HCT116 (cell line): Measurements from ENCODE around the gene LRRC32. TPM values are rescaled to one million over a fixed set of nuclear protein-coding genes. Genes with fewer than 3 reads are reported as not detected.

Source experiments
- ATAC-seq: fragments of 200-7000 bp; cut with Tn5 transposase; 2 replicates; pipeline ENCODE4 v1.9.1; 2020; ENCODE audit warnings: mild to moderate bottlenecking, moderate library complexity
- BruUV-seq: library from RNA; stranded (reverse); fragments of 400-500 nt; replicated peaks from 2 replicates; lab custom pipeline; 2021; lab: Mats Ljungman, UMichigan
- CTCF ChIA-PET: fragments of 300-600 bp; sonication (Branson Sonifier 250); formaldehyde crosslinking; loops from one replicate; lab custom pipeline; 2021; ENCODE audit warnings: antibody characterized with exemption; lab: Charles Lee
- POLR2A ChIA-PET: fragments of 300-600, 350-600 bp; sonication (Branson Sonifier 250); formaldehyde crosslinking; loops from one replicate; lab custom pipeline; 2021; ENCODE audit warnings: antibody characterized with exemption; lab: Charles Lee
- RAD21 ChIA-PET, 2 experiments: fragments of 300-600 bp; sonication (Branson Sonifier 250); formaldehyde crosslinking; loops; one replicate each; lab custom pipeline; 2023; ENCODE audit warnings: low total read pairs in 2 of 2; ENCODE audit not compliant: uncharacterized antibody in 2 of 2, unreplicated experiment in 2 of 2, low non-redundant PET in 1 of 2; lab: Charles Lee
- DNase-seq: peaks from one replicate; pipeline ENCODE4 v3.0.0-alpha.2; 2010; ENCODE audit warnings: low read depth, low spot score
- H2AFZ ChIP-seq: fragments of 200-600 bp; shearing (Covaris generic), sonication (generic); 2 replicates; pipeline ENCODE4 v1.6.1; 2017; ENCODE audit warnings: low read depth, mixed run types, mixed read lengths, antibody characterized with exemption, low read length; ENCODE audit not compliant: poor library complexity, severe bottlenecking
- H3K27ac ChIP-seq: 2 replicates; pipeline ENCODE4 v1.5.1; 2012; ENCODE audit warnings: low read depth, low read length
- H3K27me3 ChIP-seq: fragments of 200-600 bp; sonication (generic); 2 replicates; pipeline ENCODE4 v1.6.1; 2016; ENCODE audit warnings: mixed run types, low read length, mixed read lengths; ENCODE audit not compliant: insufficient read depth
- H3K36me3 ChIP-seq, 2 experiments: fragments of 200-500 bp in 1 of 2; fragments of 200-600 bp in 1 of 2; sonication (Bioruptor generic) in 1 of 2; sonication (generic) in 1 of 2; 2 replicates each; pipeline versions ENCODE4 v1.5.1 to v1.6.1; 2014 to 2016; ENCODE audit warnings: low read length in 2 of 2, inconsistent platforms in 1 of 2, mixed read lengths in 1 of 2, mixed run types in 1 of 2; ENCODE audit not compliant: insufficient read depth in 2 of 2, control insufficient read depth in 1 of 2
- H3K4me1 ChIP-seq, 2 experiments: fragments of 200-600 bp in 1 of 2; sonication (generic) in 1 of 2; 2 replicates each; pipeline versions ENCODE4 v1.5.1 to v1.6.1; 2012 to 2017; ENCODE audit warnings: low read length in 2 of 2, inconsistent platforms in 1 of 2, mild to moderate bottlenecking in 1 of 2, mixed read lengths in 1 of 2, mixed run types in 1 of 2, moderate library complexity in 1 of 2; ENCODE audit not compliant: insufficient read depth in 2 of 2, control insufficient read depth in 1 of 2
- H3K4me2 ChIP-seq: fragments of 200-600 bp; sonication (generic); 2 replicates; pipeline ENCODE4 v1.6.1; 2017; ENCODE audit warnings: mixed run types, low read length, mixed read lengths
- H3K4me3 ChIP-seq, 2 experiments: fragments of 200-600 bp in 1 of 2; sonication (generic) in 1 of 2; replicated peaks in 1 of 2; 2 replicates each; pipeline ENCODE4 v1.5.1; 2011 to 2016; ENCODE audit warnings: low read length in 2 of 2, control low read depth in 1 of 2, low read depth in 1 of 2, mild to moderate bottlenecking in 1 of 2, mixed read lengths in 1 of 2, mixed run types in 1 of 2
- H3K79me2 ChIP-seq: fragments of 200-600 bp; sonication (generic); 2 replicates; pipeline ENCODE4 v1.6.1; 2017; ENCODE audit warnings: mild to moderate bottlenecking, mixed run types, low read length, moderate library complexity, mixed read lengths; ENCODE audit not compliant: insufficient read depth
- H3K9ac ChIP-seq: fragments of 200-600 bp; sonication (generic); 2 replicates; pipeline ENCODE4 v1.6.1; 2016; ENCODE audit warnings: low read length, mixed read lengths
- H3K9me2 ChIP-seq: fragments of 200-600 bp; sonication (generic), shearing (Covaris generic); 2 replicates; pipeline ENCODE4 v1.6.1; 2017; ENCODE audit warnings: mixed run types, mild to moderate bottlenecking, moderate library complexity; ENCODE audit not compliant: insufficient read depth
- H3K9me3 ChIP-seq, 2 experiments: fragments of 200-500 bp in 1 of 2; fragments of 200-600 bp in 1 of 2; sonication (Bioruptor generic) in 1 of 2; sonication (generic) in 1 of 2; 2 replicates each; pipeline ENCODE4 v1.6.1; 2014 to 2017; ENCODE audit warnings: low read length in 2 of 2, mixed read lengths in 2 of 2, inconsistent platforms in 1 of 2, low read depth in 1 of 2, mild to moderate bottlenecking in 1 of 2, mixed run types in 1 of 2, moderate library complexity in 1 of 2; ENCODE audit not compliant: control insufficient read depth in 1 of 2, insufficient read depth in 1 of 2
- H4K20me1 ChIP-seq: fragments of 200-600 bp; sonication (generic), shearing (Covaris generic); 2 replicates; pipeline ENCODE4 v1.6.1; 2017; ENCODE audit warnings: mixed run types, mild to moderate bottlenecking, moderate library complexity; ENCODE audit not compliant: insufficient read depth
- ATF3 ChIP-seq: IDR thresholded peaks from 2 replicates; pipeline ENCODE4 v1.6.1; 2012
- CBX3 ChIP-seq: IDR thresholded peaks from 2 replicates; pipeline ENCODE4 v1.6.1; 2012; ENCODE audit warnings: low read depth
- CTCF ChIP-seq, 3 experiments: fragments of 200-600 bp in 1 of 3; sonication (generic) in 1 of 3; IDR thresholded peaks in 2 of 3; conservative IDR thresholded peaks in 1 of 3; 2 replicates each; pipeline ENCODE4 v1.5.1; 2012 to 2017; ENCODE audit warnings: low read depth in 2 of 3, low read length in 2 of 3, antibody characterized with exemption in 1 of 3, borderline replicate concordance in 1 of 3, control low read depth in 1 of 3, mild to moderate bottlenecking in 1 of 3, mixed read lengths in 1 of 3, mixed run types in 1 of 3, moderate library complexity in 1 of 3; ENCODE audit not compliant: insufficient read depth in 1 of 3
- POLR2A ChIP-seq: IDR thresholded peaks from 2 replicates; pipeline ENCODE4 v1.7.0; 2011; ENCODE audit warnings: borderline replicate concordance; ENCODE audit not compliant: insufficient read depth, insufficient read length; ENCODE audit errors: extremely low read depth
- POLR2AphosphoS5 ChIP-seq: IDR thresholded peaks from 2 replicates; pipeline ENCODE4 v1.6.1; 2011; ENCODE audit warnings: mild to moderate bottlenecking, low read depth, low read length, moderate library complexity
- YY1 ChIP-seq: IDR thresholded peaks from 2 replicates; pipeline ENCODE4 v1.6.1; 2011; ENCODE audit warnings: low read length, low read depth, moderate library complexity, mild to moderate bottlenecking; ENCODE audit not compliant: insufficient replicate concordance; ENCODE audit errors: extremely low read depth
- ZBTB33 ChIP-seq: IDR thresholded peaks from 2 replicates; pipeline ENCODE4 v1.6.1; 2011; ENCODE audit warnings: mild to moderate bottlenecking, low read length, moderate library complexity; ENCODE audit not compliant: insufficient replicate concordance; ENCODE audit errors: extremely low read depth
- ZFX ChIP-seq: fragments of 450-650 bp; IDR thresholded peaks from 2 replicates; pipeline ENCODE4 v1.6.1; 2017
- ZNF274 ChIP-seq: fragments of 200-500 bp; sonication (Bioruptor generic); IDR thresholded peaks from 2 replicates; pipeline ENCODE4 v1.6.1; 2014; ENCODE audit warnings: mild to moderate bottlenecking, low read depth, low read length, inconsistent platforms
- intact Hi-C: fragments of 100-400 bp; cut with micrococcal nuclease; formaldehyde crosslinking; loops from 2 replicates; pipeline ENCODE4 v1.10.0; 2022
- total RNA-seq: library from RNA; stranded (reverse); gene quantifications from one replicate; pipeline ENCODE4 v1.2.1, GENCODE V29; 2021; ENCODE audit not compliant: unreplicated experiment

Gene LRRC32
- total RNA-seq, 1 experiment from 2014 or later: 0.54 TPM

- ChIA-PET CTCF (no interaction called here), RAD21 (no interaction called here), POLR2A (no interaction called here)
- H3K9me2 ChIP-seq: no peaks in the 10 kb centered on the region
- no peaks in the 10 kb centered on the region for H3K36me3 ChIP-seq
- no peaks in the 10 kb centered on the region for H3K4me1 ChIP-seq
- H3K4me3 ChIP-seq: no peak overlapping the region
- no peak overlapping the region for H3K4me2 ChIP-seq
- no peak for TF ChIP-seq POLR2A
- TF ChIP-seq ZBTB33: no peak
- TF ChIP-seq ZNF274: no peak
- TF ChIP-seq POLR2AphosphoS5: no peak
- no peak for TF ChIP-seq YY1
- no peak for TF ChIP-seq ATF3
- TF ChIP-seq CTCF (IDR thresholded peaks at IDR 0.05 in 2 of 3, conservative IDR thresholded peaks at IDR 0.05 in 1 of 3; ENCODE audit: borderline replicate concordance in 1 of 3, insufficient read depth in 1 of 3, low read depth in 2 of 3, low read length in 2 of 3): no peak
- TF ChIP-seq CBX3: no peak
- TF ChIP-seq ZFX: no peak
- no peak overlapping the region for H3K27ac ChIP-seq
- BruUV-seq: no TSS peak
- no peak overlapping the region for H3K9ac ChIP-seq
- no peaks in the 10 kb centered on the region for H3K27me3 ChIP-seq
- H4K20me1 ChIP-seq: no peaks in the 10 kb centered on the region
- no peak for ATAC-seq
- intact Hi-C loops: no loop called here
- H3K79me2 ChIP-seq: no peaks in the 10 kb centered on the region
- no peak for DNase-seq
- H3K9me3 ChIP-seq: no peaks in the 10 kb centered on the region
- no peak overlapping the region for H2AFZ ChIP-seq
These were observed 30.9 kb downstream of the LRRC32 start for GRCh38 chr11:76639621-76640020.
